ENCODE data around the gene IGSF3.
A peak's percentile ranks its signal among the peaks of the same experiment; 100 is the strongest.
"Not testable (repeated sequence)": the region's sequence is repeated elsewhere in the genome, so short reads cannot be mapped to it uniquely, and the experiment has no call there.

The IGSF3 gene

DNA sequence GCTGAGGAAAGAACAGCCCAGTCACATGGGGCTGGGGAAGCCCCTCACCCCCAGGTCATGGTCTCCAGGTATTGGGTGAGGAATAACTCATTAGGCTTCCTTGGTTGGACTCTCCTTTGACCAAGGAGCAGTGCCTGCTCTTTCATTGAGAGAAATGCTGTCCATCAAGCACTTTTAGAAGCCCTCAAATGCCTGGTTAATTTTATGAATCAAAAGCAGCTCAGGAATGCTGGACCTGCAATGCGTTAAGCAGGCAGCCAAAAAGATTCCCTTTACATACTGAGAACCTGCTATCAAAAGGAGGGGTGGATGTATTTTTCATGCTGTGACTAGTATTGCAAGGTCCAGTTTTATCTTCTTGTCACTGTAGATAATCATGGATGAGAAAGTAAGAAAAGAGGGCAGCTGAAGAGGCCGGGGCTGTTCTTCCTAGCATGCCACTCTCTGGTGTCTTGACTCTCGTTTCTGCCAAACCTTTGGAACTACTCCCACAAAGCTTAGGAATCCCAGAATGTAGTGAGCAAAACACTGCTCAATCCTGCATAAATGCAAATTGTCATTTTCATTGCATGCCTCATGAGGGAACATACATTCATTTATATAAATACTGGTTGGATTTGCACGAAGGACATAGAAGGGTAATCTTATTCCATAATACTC lies 94.6 kb downstream of the IGSF3 start:
- Mint-ChIP-seq H3K27ac (no peak overlapping the region), H3K4me1 (peaks cover 27% of the 10 kb centered on the region), H3K9me3 (no peaks in the 10 kb centered on the region), H3K27me3 (peaks cover 1% of the 10 kb centered on the region), H3K4me3 (no peak overlapping the region), H3K36me3 (no peaks in the 10 kb centered on the region)

GRCh38 chr1:116572099-116572498 lies 95.4 kb downstream of the IGSF3 start:
- no peaks in the 10 kb centered on the region for H3K9me3 Mint-ChIP-seq
- H3K36me3 Mint-ChIP-seq = no peaks in the 10 kb centered on the region
- peaks cover 1% of the 10 kb centered on the region for H3K27me3 Mint-ChIP-seq
- no peak overlapping the region for H3K27ac Mint-ChIP-seq
- peak overlapping the region; percentile 92 for H3K4me3 Mint-ChIP-seq
- peaks cover 30% of the 10 kb centered on the region for H3K4me1 Mint-ChIP-seq

GRCh38 chr1:116571215-116571919 lies 96.2 kb downstream of the IGSF3 start:
- Mint-ChIP-seq H3K27me3 (no peaks in the 10 kb centered on the region), H3K4me1 (peaks cover 30% of the 10 kb centered on the region)

DNA sequence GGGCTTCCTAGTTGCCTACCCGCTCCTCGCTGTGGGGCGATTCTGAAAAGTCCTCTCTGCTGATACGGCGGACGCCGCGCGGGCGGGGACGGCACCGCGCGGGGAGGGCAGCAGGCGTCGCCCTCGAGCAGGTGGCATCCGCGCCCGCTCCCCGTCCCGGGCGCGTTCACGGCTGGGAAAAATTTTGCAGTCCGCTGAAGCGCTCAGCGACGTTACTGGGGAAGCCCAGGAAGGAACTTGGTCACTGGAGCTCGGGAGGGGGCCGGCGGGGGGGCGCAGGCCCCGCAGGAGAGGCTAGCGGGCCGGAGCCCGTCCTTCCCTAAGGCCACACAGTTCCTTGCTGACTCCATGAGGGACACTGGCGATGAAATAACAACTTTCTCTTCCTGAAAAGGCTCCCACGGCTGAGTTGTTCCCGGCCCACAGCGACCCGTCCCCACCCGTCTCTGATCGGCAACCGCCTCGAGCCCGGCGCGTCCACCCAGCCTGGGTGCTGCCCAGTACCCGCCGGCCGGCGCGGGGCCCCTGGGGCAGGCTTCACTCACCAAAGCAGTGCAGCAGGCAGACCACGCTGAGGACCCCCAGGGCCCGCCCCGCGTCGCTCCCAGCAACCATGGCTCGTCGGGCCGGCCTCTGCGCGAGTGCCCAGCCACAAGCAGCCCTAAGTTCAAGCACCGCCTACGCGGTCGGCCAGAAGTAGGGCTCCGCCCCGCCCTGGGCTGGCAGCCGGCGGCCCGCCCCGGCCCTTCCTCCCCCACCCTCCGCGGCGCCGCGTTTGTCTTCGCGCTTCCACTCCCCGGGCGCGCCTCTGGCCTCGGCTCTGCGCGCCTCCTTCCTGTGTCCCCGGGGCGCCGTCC lies 96.9 kb downstream of the IGSF3 start, which contains the start of gene CD58:
Gene CD58 (minus strand): TSS at position 669 of the 857 bp plus-strand sequence. CDS start 54 bp downstream, at position 615.
- Mint-ChIP-seq H3K27ac (peak within 1 kb of the TSS; percentile 76), H3K27me3 (no peaks in the 10 kb centered on the region), H3K9me3 (no peaks in the 10 kb centered on the region), H3K4me1 (peaks cover 30% of the 10 kb centered on the region), H3K36me3 (no peaks in the 10 kb centered on the region), H3K4me3 (peak within 1 kb of the TSS; percentile 92)

More at GRCh38 chr1:116571215-116571919, 96.2 kb downstream of the IGSF3 start:
- peak overlapping the region; percentile 92 for H3K4me3 Mint-ChIP-seq
- H3K36me3 Mint-ChIP-seq = no peaks in the 10 kb centered on the region
- no peaks in the 10 kb centered on the region for H3K9me3 Mint-ChIP-seq
- H3K27ac Mint-ChIP-seq = peak overlapping the region; percentile 73

DNA sequence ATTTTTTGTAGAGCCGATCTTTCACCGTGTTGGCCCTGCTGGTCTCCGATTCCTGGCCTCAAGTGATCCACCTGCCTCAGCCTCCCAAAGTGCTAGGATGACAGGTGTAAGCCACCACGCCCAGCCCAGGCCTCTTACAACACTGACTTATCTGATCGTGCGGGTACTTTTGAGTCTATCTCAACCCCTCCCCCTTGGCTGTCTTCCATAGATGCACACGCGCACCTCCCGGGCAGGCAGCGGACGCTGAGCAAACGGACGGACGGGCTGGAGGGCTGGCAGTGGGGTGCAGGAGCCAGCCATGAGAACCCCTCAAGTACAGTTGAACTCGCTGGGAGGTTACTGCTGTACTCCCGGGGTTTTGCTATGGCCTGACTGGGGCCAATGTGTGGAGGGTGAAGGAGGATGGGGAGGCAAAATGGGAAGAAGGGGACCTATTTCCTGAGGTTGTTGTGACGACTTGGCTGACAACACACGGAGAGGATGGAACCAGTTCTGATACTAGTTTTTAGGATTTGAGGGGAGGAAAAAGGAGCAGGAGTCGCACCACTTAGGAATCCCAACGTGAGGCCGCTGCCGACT lies 97.7 kb downstream of the IGSF3 start:
- H3K27me3 Mint-ChIP-seq = no peaks in the 10 kb centered on the region
- H3K4me1 Mint-ChIP-seq = peaks cover 34% of the 10 kb centered on the region
- H3K9me3 Mint-ChIP-seq = no peaks in the 10 kb centered on the region
- peak overlapping the region; percentile 76 for H3K27ac Mint-ChIP-seq
- H3K36me3 Mint-ChIP-seq = peaks cover 2% of the 10 kb centered on the region
- H3K4me3 Mint-ChIP-seq = peak overlapping the region; percentile 92

GRCh38 chr1:116569381-116569670 lies 98.2 kb downstream of the IGSF3 start:
- Mint-ChIP-seq H3K36me3 (peaks cover 4% of the 10 kb centered on the region), H3K27ac (no peak overlapping the region), H3K27me3 (no peaks in the 10 kb centered on the region)

DNA sequence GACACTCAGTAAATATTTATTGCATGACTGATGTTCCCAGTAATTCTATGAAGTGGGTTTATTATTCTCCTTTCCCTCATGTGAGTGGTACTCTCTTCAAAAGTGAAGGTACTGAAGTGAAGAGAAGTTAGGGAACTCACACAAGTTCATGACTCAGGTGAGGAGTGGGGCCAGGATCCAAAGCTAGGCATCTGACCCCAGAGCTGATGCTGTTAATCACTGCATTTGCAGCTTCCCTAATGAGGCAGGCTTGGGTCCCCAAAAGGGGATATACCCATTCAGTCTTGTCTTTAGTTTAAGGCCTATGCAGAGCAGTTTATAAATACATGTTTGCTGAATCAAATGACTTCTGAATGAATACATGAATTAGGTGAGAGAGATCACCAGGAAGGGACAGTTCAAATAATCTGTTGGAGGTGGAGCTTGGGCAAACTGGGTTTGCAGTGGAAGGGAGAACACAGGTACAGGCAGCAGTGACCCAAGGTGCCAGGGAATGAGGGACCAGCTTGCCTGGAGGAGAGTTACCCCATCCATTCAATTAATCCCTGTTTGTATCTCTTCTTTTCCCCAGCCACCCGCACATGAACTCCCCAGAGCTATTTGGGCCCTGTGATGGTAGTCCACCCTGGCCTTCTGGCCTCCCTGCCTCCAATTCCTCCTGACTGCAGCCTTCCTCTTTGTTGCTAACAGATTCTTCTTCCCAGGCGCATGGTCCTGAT lies 98.7 kb downstream of the IGSF3 start:
- Mint-ChIP-seq H3K9me3 (no peaks in the 10 kb centered on the region), H3K4me1 (peaks cover 39% of the 10 kb centered on the region), H3K36me3 (peaks cover 7% of the 10 kb centered on the region), H3K27ac (no peak overlapping the region), H3K4me3 (peak overlapping the region; percentile 92), H3K27me3 (no peaks in the 10 kb centered on the region)

More at GRCh38 chr1:116569381-116569670, 98.2 kb downstream of the IGSF3 start:
- peaks cover 36% of the 10 kb centered on the region for H3K4me1 Mint-ChIP-seq
- H3K9me3 Mint-ChIP-seq = no peaks in the 10 kb centered on the region
- peak overlapping the region; percentile 92 for H3K4me3 Mint-ChIP-seq

GRCh38 chr1:116567790-116568661 lies 99.5 kb downstream of the IGSF3 start:
- Mint-ChIP-seq H3K36me3 (peaks cover 7% of the 10 kb centered on the region), H3K4me1 (peaks cover 39% of the 10 kb centered on the region), H3K27me3 (no peaks in the 10 kb centered on the region), H3K4me3 (no peak overlapping the region), H3K27ac (no peak overlapping the region), H3K9me3 (no peaks in the 10 kb centered on the region)

DNA sequence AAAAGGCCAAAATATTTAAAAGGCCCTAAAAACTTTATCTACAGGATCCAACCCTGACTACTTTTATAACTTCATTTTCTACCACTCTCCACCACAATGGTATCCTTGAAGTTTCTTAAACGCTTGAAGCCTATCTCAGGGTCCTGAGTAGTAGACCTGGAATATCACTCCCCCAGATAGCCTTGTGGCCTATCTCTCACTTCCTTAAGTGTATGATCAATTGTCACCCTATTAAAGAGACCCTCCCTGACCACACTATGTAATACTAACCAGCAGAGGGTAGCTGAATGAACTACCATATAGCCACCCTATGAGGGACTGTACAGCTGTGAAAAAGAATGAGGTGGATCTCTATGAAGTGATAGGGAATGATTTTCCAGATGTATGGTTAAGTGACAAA lies 102.3 kb downstream of the IGSF3 start:
- Mint-ChIP-seq H3K4me3 (no peak overlapping the region), H3K4me1 (peaks cover 33% of the 10 kb centered on the region), H3K9me3 (no peaks in the 10 kb centered on the region), H3K36me3 (peaks cover 10% of the 10 kb centered on the region), H3K27me3 (no peaks in the 10 kb centered on the region), H3K27ac (no peak overlapping the region)

- no peak overlapping the region for H3K4me3 Mint-ChIP-seq
- peaks cover 10% of the 10 kb centered on the region for H3K36me3 Mint-ChIP-seq
- peaks cover 27% of the 10 kb centered on the region for H3K4me1 Mint-ChIP-seq
- H3K27me3 Mint-ChIP-seq = no peaks in the 10 kb centered on the region
- H3K27ac Mint-ChIP-seq = no peak overlapping the region
- H3K9me3 Mint-ChIP-seq = no peaks in the 10 kb centered on the region
Observed at GRCh38 chr1:116564426-116564825, 103.1 kb downstream of the IGSF3 start.

DNA sequence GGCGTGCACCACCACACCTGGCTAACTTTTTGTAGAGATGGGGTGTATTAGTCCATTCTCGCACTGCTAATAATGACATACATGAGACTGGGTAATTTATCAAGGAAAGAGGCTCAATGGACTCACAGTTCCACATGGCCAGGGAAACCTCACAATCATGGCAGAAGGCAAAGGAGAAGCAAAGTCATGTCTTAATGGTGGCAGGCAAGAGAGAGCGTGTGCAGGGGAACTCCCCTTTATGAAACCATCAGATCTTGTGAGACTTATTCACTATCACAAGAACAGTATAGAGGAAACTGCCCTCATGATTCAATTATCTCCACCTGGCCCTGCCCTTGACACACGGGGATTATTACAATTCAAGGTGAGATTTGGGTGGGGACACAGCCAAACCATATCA lies 105.1 kb downstream of the IGSF3 start:
- H3K27ac Mint-ChIP-seq, H3K27me3 Mint-ChIP-seq, H3K4me3 Mint-ChIP-seq, H3K9me3 Mint-ChIP-seq: not testable (repeated sequence)
- Mint-ChIP-seq H3K4me1 (peaks cover 18% of the 10 kb centered on the region), H3K36me3 (peaks cover 10% of the 10 kb centered on the region)

- Mint-ChIP-seq H3K9me3 (no peaks in the 10 kb centered on the region), H3K36me3 (peaks cover 10% of the 10 kb centered on the region), H3K27ac (no peak overlapping the region), H3K27me3 (no peaks in the 10 kb centered on the region), H3K4me3 (no peak overlapping the region), H3K4me1 (peaks cover 23% of the 10 kb centered on the region)
Observed at GRCh38 chr1:116561563-116561962, 106.0 kb downstream of the IGSF3 start.

DNA sequence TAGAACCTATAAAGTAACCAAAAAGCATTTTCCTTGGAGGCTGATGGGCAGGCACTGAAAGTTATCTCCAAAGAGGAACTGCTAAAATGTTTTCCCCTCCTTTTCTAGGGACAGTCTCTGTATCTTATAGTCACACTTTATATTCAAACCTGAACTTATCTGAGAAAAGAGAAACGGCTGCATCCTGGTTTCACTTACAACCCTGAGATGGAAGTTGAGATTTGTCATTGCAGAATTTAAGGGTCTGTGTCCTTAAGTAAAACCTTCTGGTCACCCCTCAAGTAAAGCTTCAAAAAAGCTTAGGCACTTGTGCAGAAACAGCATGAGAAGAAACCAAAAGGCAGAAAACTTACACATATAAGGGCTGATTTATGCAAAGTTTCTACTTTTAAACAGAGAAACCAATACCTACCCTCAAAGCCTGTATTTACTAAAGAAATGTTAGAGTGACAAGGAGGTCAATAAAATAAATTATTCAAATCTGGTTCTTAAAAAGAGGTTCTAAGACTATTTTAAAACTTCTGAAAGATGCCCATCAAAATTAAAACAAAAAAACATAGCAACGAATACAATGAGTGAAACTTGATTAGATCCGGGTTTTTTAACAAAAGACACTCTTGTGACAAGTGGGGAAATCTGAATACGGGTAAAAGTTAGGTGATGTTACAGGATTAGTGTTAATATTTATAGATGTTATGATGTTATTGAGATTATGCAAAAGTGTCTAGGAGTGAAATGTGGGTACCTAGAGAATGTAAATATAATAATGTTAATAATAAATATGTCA lies 106.6 kb downstream of the IGSF3 start:
- H3K9me3 Mint-ChIP-seq = no peaks in the 10 kb centered on the region
- no peaks in the 10 kb centered on the region for H3K27me3 Mint-ChIP-seq
- no peak overlapping the region for H3K4me3 Mint-ChIP-seq
- H3K36me3 Mint-ChIP-seq = peaks cover 10% of the 10 kb centered on the region
- H3K4me1 Mint-ChIP-seq = peaks cover 27% of the 10 kb centered on the region
- no peak overlapping the region for H3K27ac Mint-ChIP-seq
